GM18951 (cell line): Measurements from ENCODE around the gene ABCB6.

Source experiments
- POLR2A ChIP-seq: IDR thresholded peaks from 4 replicates; pipeline ENCODE4 v1.6.1; 2011; ENCODE audit warnings: mild to moderate bottlenecking; ENCODE audit not compliant: insufficient read length, insufficient read depth; ENCODE audit errors: extremely low read depth
- in situ Hi-C: fragments of 300-500 bp; cut with MboI; formaldehyde crosslinking; loops from one replicate; pipeline ENCODE4 v1.12.0; 2022; ENCODE audit warnings: low sequenced_read_pairs, mixed read lengths, inconsistent platforms; ENCODE audit not compliant: unreplicated experiment

The ABCB6 gene

GRCh38 chr2:219251656-219252055 is 32.9 kb upstream of the ABCB6 start:
- no peak for TF ChIP-seq POLR2A
- in situ Hi-C loops = no loop called here

- TF ChIP-seq POLR2A = peak; percentile 30
- in situ Hi-C loops = no loop called here
Measured at GRCh38 chr2:219250049-219250781, 31.5 kb upstream of the ABCB6 start.

- TF ChIP-seq POLR2A = peak; percentile 45
- in situ Hi-C loops = no loop called here
Measured at GRCh38 chr2:219249203-219249980, 30.6 kb upstream of the ABCB6 start.

GRCh38 chr2:219248845-219249202 is 30.1 kb upstream of the ABCB6 start:
- TF ChIP-seq POLR2A = no peak
- in situ Hi-C loops = no loop called here

GRCh38 chr2:219247678-219248642 is 29.2 kb upstream of the ABCB6 start:
- TF ChIP-seq POLR2A = peak; percentile 9
- in situ Hi-C loops = no loop called here

GRCh38 chr2:219246559-219246958 is 27.8 kb upstream of the ABCB6 start:
- TF ChIP-seq POLR2A = no peak
- in situ Hi-C loops = no loop called here

GRCh38 chr2:219245899-219246230 is 27.1 kb upstream of the ABCB6 start:
- in situ Hi-C loops = no loop called here
- no peak for TF ChIP-seq POLR2A

GRCh38 chr2:219245148-219245898 is 26.6 kb upstream of the ABCB6 start, which contains the start of the genes GLB1L and STK16:
Gene GLB1L, minus strand, starts transcription at chr2:219245444. Its CDS starts 1,871 bp downstream, at chr2:219243573.
Gene STK16, plus strand, starts transcription at chr2:219245479. Its CDS starts 521 bp downstream, at chr2:219246000.
- in situ Hi-C loops = no loop called here
- TF ChIP-seq POLR2A = peak; percentile 92

- TF ChIP-seq POLR2A = no peak
- in situ Hi-C loops = no loop called here
Measured at GRCh38 chr2:219244789-219245147, 26.0 kb upstream of the ABCB6 start.

GRCh38 chr2:219243291-219243761 is 24.6 kb upstream of the ABCB6 start:
- TF ChIP-seq POLR2A = no peak
- in situ Hi-C loops = no loop called here

GRCh38 chr2:219234331-219234730 is 15.6 kb upstream of the ABCB6 start:
- no peak for TF ChIP-seq POLR2A
- in situ Hi-C loops = no loop called here

- in situ Hi-C loops = no loop called here
- TF ChIP-seq POLR2A = no peak
Measured at GRCh38 chr2:219230059-219230540, 11.3 kb upstream of the ABCB6 start.
